PC-9 (cell line): ENCODE results near the gene ARHGEF6. TPM values are rescaled to one million over a fixed set of nuclear protein-coding genes. Genes with fewer than 3 reads are reported as not detected.

ENCODE experiments used
- BruUV-seq: library from RNA; stranded (reverse); fragments of 400-500 nt; replicated peaks from 2 replicates; lab custom pipeline; 2021; lab: Mats Ljungman, UMichigan
- CTCF ChIA-PET: fragments of 300-600 bp; sonication (Branson Sonifier 250); formaldehyde crosslinking; loops from one replicate; lab custom pipeline; 2022; ENCODE audit warnings: antibody characterized with exemption; lab: Charles Lee
- POLR2A ChIA-PET: fragments of 300-600 bp; sonication (Branson Sonifier 250); formaldehyde crosslinking; loops from one replicate; lab custom pipeline; 2022; ENCODE audit warnings: antibody characterized with exemption; ENCODE audit not compliant: unreplicated experiment; lab: Charles Lee
- DNase-seq, 2 experiments: peaks; one replicate each; pipeline versions ENCODE4 v3.0.0 to v3.0.0-alpha.2; 2015 to 2022; ENCODE audit warnings: mixed read lengths in 1 of 2
- H2AFZ ChIP-seq: fragments of 200-600 bp; sonication (generic); 2 replicates; pipeline ENCODE4 v1.8.1; 2017; ENCODE audit warnings: antibody characterized with exemption
- H3F3A ChIP-seq: fragments of 200-600 bp; sonication (generic); 2 replicates; pipeline ENCODE4 v1.8.1; 2017; ENCODE audit warnings: antibody characterized with exemption, mild to moderate bottlenecking, low read depth; ENCODE audit not compliant: insufficient read depth
- H3K27ac ChIP-seq: fragments of 200-600 bp; sonication (generic); 2 replicates; pipeline ENCODE4 v1.6.1; 2016; ENCODE audit warnings: mixed run types
- H3K27me3 ChIP-seq: fragments of 200-600 bp; sonication (generic); 2 replicates; pipeline ENCODE4 v1.6.1; 2016; ENCODE audit warnings: low read depth, mixed run types; ENCODE audit not compliant: insufficient read depth
- H3K36me3 ChIP-seq: fragments of 200-600 bp; sonication (generic); 2 replicates; pipeline ENCODE4 v1.6.1; 2016; ENCODE audit warnings: low read depth, mixed run types
- H3K4me1 ChIP-seq: fragments of 200-600 bp; sonication (generic); replicated peaks from 2 replicates; pipeline ENCODE4 v1.6.1; 2016; ENCODE audit warnings: mixed run types; ENCODE audit not compliant: insufficient read depth
- H3K4me2 ChIP-seq: fragments of 200-600 bp; sonication (generic); 2 replicates; pipeline ENCODE4 v1.6.1; 2017; ENCODE audit warnings: mixed run types
- H3K4me3 ChIP-seq: fragments of 200-600 bp; sonication (generic); 2 replicates; pipeline ENCODE4 v1.6.1; 2016; ENCODE audit warnings: mixed run types
- H3K79me2 ChIP-seq: fragments of 200-600 bp; sonication (generic); 2 replicates; pipeline ENCODE4 v1.6.1; 2017; ENCODE audit warnings: low read depth, mixed run types
- H3K9me2 ChIP-seq: fragments of 200-600 bp; sonication (generic); 2 replicates; pipeline ENCODE4 v1.8.1; 2017; ENCODE audit warnings: mild to moderate bottlenecking; ENCODE audit not compliant: insufficient read depth
- H3K9me3 ChIP-seq: fragments of 200-600 bp; sonication (generic); 2 replicates; pipeline ENCODE4 v1.8.1; 2016; ENCODE audit warnings: low read depth; ENCODE audit not compliant: insufficient read depth
- H4K20me1 ChIP-seq: fragments of 200-600 bp; sonication (generic); 2 replicates; pipeline ENCODE4 v1.8.1; 2017; ENCODE audit not compliant: insufficient read depth
- CTCF ChIP-seq: fragments of 200-600 bp; sonication (generic); conservative IDR thresholded peaks from 2 replicates; pipeline ENCODE4 v1.6.1; 2017; ENCODE audit warnings: mixed run types, antibody characterized with exemption, mild to moderate bottlenecking, moderate library complexity
- EZH2 ChIP-seq: fragments of 200-600 bp; sonication (generic); IDR thresholded peaks from 2 replicates; pipeline ENCODE4 v1.8.0; 2017; ENCODE audit warnings: antibody characterized with exemption, low read depth
- intact Hi-C: fragments of 100-400 bp; cut with micrococcal nuclease; formaldehyde crosslinking; loops from one replicate; pipeline ENCODE4 v1.10.0; 2022; ENCODE audit not compliant: unreplicated experiment
- total RNA-seq: library from RNA; stranded (reverse); gene quantifications from 2 replicates; pipeline ENCODE4 v1.2.3, GENCODE V29; 2021

Gene ARHGEF6
- total RNA-seq, 1 experiment from 2014 or later = 0.09 TPM

- no peaks in the 10 kb centered on the region for H4K20me1 ChIP-seq
- H3K9me3 ChIP-seq = no peaks in the 10 kb centered on the region; the same call in 1 of the 2 replicates
- no peak overlapping the region for H2AFZ ChIP-seq
- H3K9me2 ChIP-seq = no peaks in the 10 kb centered on the region
- H3K27ac ChIP-seq = no peak overlapping the region
- CTCF ChIA-PET = no interaction called here
- H3K4me1 ChIP-seq = no peaks in the 10 kb centered on the region
- intact Hi-C loops = no loop called here
- no peak for DNase-seq
- no peaks in the 10 kb centered on the region for H3K27me3 ChIP-seq
- POLR2A ChIA-PET = no interaction called here
- no peak overlapping the region for H3K4me2 ChIP-seq
- TF ChIP-seq CTCF (no peak), EZH2 (no peak)
- BruUV-seq = no TSS peak
- no peak overlapping the region for H3K4me3 ChIP-seq
- no peaks in the 10 kb centered on the region for H3K79me2 ChIP-seq
- H3K36me3 ChIP-seq = no peaks in the 10 kb centered on the region
- no peaks in the 10 kb centered on the region for H3F3A ChIP-seq
These were observed 36.2 kb upstream of the ARHGEF6 start for GRCh38 chrX:136816975-136817374.

DNA sequence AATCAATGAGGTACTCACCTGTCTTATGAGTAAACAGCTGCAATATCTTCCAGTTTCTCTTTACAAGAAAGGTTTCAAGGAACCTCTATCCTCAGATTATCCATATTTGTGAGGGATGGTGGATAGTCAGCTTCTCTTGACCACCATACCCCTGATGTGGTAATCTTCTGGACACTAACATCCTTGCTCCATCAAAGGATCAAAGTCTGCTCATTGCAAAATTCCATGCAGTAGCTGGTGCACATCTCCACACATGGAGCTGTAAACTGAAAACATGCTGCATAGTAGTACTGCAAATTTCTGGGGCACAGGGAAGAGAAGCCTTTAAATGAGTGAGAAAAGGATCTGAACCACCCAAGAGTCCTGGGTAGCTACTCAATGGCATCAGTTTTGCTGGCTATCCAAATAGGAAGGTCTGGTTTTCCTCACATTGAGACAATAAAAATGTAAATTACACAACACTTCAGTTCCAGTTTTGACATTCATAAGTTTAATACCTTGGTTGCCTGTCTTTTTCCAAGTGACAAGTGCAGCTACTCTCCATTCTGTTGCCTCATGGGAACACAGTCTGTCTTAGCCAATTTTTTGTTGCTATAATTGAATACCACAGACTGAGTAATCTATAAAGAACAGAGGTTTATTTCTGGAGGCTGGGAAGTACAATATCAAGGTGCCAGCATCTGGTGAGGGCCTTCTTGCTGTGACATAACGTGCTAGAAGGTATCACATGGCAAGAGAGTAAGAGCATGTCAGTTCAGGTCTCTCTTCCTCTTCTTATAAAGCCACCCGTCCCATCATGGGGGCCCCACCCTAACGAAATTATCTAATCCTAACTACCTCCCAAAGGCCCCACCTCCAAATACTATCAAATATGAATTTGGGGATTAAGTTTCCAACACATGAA is 34.4 kb upstream of the ARHGEF6 start:
- Histone ChIP-seq H3K79me2 (no peaks in the 10 kb centered on the region), H3K4me1 (no peaks in the 10 kb centered on the region), H2AFZ (no peak overlapping the region), H3K9me2 (no peaks in the 10 kb centered on the region), H3K27ac (no peak overlapping the region), H3K4me2 (no peak overlapping the region), H3K36me3 (no peaks in the 10 kb centered on the region), H3K4me3 (no peak overlapping the region), H4K20me1 (no peaks in the 10 kb centered on the region), H3K9me3 (no peaks in the 10 kb centered on the region; the same call in 1 of the 2 replicates), H3F3A (no peaks in the 10 kb centered on the region), H3K27me3 (no peaks in the 10 kb centered on the region)
- DNase-seq = no peak
- no TSS peak for BruUV-seq
- CTCF ChIA-PET = no interaction called here
- POLR2A ChIA-PET = no interaction called here
- intact Hi-C loops = no loop called here
- TF ChIP-seq CTCF (no peak), EZH2 (no peak)

DNA sequence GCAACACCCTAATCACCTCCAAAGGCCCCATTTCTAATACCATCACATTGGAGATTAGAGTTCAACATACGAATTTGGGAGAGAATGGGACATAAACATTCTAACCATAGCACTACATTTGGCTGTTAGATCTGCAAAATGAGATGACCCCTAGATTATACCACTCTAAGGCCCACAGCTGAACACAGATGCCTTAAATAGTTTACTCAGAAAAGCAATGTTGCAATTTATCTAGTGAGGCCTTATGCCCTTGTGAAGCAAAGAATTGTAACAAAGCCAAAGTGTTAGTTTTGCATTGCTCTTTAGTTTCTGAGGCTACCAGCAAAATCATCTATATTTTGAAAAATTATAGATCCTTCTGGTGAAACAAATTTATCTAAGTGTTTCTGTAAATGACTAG is 31.6 kb upstream of the ARHGEF6 start:
- H3K4me2 ChIP-seq = no peak overlapping the region
- H3K9me2 ChIP-seq = no peaks in the 10 kb centered on the region
- no peaks in the 10 kb centered on the region; the same call in 1 of the 2 replicates for H3K9me3 ChIP-seq
- H3K27me3 ChIP-seq = no peaks in the 10 kb centered on the region
- H3K79me2 ChIP-seq = no peaks in the 10 kb centered on the region
- H2AFZ ChIP-seq = no peak overlapping the region
- ChIA-PET CTCF (no interaction called here), POLR2A (no interaction called here)
- H4K20me1 ChIP-seq = no peaks in the 10 kb centered on the region
- no peak overlapping the region for H3K4me3 ChIP-seq
- no peaks in the 10 kb centered on the region for H3K36me3 ChIP-seq
- DNase-seq = no peak
- no peak for TF ChIP-seq CTCF
- no peak for TF ChIP-seq EZH2
- no peaks in the 10 kb centered on the region for H3K4me1 ChIP-seq
- no TSS peak for BruUV-seq
- intact Hi-C loops = no loop called here
- no peak overlapping the region for H3K27ac ChIP-seq
- H3F3A ChIP-seq = no peaks in the 10 kb centered on the region
